NCI-H345 (cell line): ENCODE results near the gene CTNNA2.

Source experiments
- DNase-seq: peaks from one replicate; lab custom pipeline; 2025; lab: John Stamatoyannopoulos, UW

Gene CTNNA2

DNA sequence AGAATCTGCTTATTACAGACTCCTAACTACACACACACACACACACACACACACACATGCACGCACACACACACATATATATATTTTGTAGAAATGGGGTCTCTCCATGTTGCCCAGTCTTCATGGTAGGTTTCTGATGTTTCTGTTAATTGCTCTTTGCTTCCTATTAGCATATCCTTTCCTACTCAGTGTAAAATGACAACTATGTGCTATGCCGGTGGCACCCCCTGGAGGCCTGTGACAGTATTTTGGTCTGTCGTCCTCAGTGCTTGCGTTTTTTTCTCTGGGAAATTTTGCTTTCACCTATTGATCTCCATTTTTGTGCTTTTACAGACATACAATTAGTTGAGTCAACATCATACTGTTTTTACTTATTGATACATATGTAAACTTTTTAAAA is 469.6 kb downstream of the CTNNA2 start:
- DNase-seq = no peak

DNA sequence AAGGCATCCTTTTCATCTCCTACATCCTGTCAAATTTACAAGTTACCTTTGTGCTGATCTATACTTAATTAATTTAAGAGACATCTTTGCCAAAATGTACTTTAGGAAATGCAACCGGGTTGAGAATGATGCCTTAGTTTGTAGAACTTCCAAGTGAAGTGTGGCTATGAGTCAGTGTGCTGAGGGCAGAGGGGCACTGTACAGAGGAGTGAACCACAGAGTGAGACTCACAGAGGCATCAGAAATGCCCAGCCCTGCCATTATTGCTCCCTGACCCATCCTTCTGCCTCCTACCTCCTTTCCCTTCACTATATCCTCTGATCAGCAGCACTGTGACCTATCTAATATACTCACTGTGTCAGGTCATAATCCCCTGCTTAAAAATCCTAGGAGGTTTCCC is 471.6 kb downstream of the CTNNA2 start:
- DNase-seq = no peak

DNA sequence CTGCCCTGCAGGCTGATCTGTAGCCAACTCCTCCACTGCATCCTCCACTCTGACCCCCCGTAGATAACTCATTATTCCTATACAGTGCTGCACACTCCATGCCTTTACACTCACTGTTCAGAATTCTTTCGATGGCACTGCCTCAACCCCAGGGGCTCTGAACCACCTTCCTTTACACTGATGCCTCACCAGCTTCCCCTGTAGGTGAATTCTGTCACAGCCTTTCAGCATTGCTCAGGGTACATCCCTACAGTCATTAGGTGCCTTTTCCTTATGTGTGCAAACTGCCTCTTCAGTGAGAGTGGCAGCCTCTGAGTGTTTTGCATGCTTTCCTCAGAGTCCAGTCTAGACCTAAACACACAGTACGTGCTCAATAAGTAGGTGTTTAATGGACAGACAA is 472.3 kb downstream of the CTNNA2 start:
- DNase-seq = peak; percentile 5

- no peak for DNase-seq
Measured at GRCh38 chr2:79985571-79985970, 472.7 kb downstream of the CTNNA2 start.

GRCh38 chr2:79993144-79993543 is 480.3 kb downstream of the CTNNA2 start:
- DNase-seq = no peak

- DNase-seq = no peak
Measured at GRCh38 chr2:79994161-79994560, 481.3 kb downstream of the CTNNA2 start.

DNA sequence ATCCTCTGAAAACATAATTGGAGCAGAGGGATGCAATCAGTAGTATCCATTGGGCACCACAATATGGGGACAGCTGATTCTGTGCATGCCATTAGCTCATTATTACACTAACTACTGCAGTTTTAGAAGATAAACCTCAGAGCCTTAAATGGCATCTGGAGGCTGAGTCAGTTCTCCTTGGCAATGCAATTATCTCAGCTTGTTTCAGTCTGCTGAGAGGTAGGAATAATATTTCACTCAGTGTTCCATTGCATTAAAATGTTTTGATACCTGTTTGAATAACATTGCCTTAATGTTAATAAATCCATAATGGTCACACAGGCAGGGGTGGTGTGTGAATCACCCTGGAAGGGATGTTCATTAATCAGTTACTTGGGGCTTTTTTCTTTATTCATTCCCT is 482.1 kb downstream of the CTNNA2 start:
- DNase-seq = no peak

GRCh38 chr2:79996709-79997108 is 483.9 kb downstream of the CTNNA2 start:
- no peak for DNase-seq

DNA sequence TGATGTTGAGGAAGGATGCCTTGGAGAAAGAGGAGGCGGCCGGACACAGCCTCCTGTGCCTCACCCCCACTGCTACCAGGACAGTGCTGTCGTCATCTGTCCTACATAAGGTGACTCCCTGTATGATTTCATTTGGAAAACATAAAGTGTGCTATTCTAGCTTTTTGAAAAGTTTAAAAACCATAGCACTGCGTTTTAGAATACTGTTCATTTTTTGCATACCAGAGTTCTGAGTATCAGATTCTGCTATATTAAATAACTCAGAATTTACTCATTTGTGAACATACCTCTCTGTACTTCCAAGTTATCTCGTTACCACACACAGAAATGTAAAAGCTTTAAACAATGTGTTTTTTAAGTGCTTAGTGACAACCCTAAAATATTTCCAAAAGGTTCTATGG is 488.9 kb downstream of the CTNNA2 start:
- DNase-seq = no peak

GRCh38 chr2:80002112-80002511 is 489.3 kb downstream of the CTNNA2 start:
- DNase-seq = no peak

DNA sequence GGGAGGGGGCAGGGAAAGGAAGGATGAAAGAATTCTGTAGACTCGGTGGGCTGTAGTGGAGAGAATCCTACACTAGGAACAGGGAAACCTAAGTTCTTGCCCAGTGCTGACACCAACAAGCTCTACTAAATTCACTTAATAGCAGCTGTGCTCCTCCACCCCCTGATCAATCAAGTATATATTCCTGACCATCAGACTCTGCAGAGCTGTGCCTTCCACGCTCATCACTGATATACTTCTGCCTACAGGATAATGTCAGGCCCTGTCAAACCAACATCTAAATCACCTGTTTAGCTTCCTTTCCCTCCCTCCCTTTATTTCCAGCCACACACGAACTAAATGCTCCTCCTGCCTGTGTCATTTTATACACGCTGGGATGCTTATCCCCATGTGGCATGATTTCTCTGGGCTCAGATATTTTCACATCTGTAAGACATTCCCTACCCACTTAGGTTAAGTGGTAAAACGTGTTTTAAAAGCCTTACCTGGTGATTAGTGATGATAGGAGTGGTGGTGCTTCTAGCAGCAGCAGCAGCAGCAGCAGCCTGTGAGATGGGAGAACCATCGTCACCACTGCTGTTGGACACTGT is 489.8 kb downstream of the CTNNA2 start:
- no peak for DNase-seq

DNA sequence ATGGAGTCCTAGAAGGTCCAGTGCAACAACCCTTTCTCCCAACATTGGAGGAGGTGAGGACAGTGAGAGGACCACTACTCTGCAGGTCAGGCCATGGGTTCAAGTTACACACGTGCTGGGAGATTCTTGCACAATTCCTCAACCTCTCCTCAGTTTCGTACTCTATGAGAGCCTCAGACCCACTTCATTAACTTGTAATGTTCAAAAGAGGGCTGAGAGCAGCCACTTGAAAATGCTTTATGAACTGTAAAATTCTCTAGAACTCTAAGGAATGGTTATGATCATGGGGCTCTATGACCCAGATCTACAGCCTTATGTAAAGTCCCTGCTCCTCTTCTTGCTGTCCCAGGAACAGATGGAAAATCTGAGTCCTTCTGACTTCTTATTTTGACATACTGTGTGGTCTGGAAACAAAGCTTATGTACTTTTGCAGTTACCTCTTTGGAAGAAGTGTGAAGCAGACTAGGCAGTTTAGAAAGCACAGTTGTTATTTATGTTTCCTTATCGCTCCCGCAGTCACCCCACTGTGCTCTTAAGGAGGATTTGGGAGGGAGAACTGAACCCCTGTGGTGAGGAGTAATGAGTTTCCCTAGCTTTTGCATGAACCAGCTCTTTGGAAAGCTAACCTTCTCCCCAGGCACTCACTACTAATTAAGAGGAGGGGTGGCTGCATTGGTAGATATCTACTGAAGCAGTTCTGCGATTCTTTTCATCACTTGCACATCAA is 495.1 kb downstream of the CTNNA2 start:
- DNase-seq = no peak

DNA sequence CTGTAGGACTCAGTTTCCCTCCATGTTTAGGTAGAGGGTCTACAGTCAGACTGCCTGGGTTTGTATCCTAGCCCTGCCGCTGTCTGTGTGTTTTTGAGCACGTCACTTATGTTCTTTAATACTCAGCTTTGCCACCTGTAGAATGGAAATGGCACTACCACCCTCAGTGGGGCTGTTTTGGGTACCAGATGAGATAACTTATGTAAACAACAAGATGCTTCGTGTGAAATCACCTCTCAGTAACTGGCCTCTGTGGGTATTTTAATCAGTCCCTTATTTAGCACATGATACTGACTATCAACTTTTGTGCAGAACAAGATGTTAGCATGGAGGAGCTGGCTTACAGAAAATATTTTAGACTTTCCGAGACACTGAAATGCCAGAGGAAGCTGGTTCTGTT is 495.7 kb downstream of the CTNNA2 start:
- no peak for DNase-seq

GRCh38 chr2:80009211-80009610 is 496.4 kb downstream of the CTNNA2 start:
- DNase-seq = no peak

DNA sequence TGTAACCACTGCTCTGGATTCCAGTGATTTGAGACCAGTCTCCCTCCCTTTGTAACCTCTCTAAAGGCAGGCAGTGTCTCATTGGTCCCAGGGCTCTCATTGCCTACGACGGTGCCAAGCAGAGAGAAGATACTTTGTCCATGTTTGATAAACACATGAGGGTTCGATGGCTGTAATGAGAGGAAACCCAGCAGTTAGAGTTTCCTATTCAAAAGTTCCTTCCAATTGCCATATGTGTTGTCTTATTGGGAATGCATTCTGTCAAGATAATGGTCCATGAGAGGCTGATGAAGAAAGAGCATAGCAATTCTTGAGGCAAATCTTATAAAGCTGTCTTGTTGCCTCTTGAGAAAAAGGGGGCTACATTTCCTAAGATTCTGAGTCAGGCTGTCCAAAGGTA is 499.2 kb downstream of the CTNNA2 start:
- no peak for DNase-seq

- DNase-seq = no peak
Measured at GRCh38 chr2:80014637-80015036, 501.8 kb downstream of the CTNNA2 start.

GRCh38 chr2:80016171-80016570 is 503.3 kb downstream of the CTNNA2 start:
- DNase-seq = no peak

GRCh38 chr2:80019571-80020460 is 507.0 kb downstream of the CTNNA2 start:
- peak; percentile 46 for DNase-seq

- no peak for DNase-seq
Measured at GRCh38 chr2:80022018-80022417, 509.2 kb downstream of the CTNNA2 start.

DNA sequence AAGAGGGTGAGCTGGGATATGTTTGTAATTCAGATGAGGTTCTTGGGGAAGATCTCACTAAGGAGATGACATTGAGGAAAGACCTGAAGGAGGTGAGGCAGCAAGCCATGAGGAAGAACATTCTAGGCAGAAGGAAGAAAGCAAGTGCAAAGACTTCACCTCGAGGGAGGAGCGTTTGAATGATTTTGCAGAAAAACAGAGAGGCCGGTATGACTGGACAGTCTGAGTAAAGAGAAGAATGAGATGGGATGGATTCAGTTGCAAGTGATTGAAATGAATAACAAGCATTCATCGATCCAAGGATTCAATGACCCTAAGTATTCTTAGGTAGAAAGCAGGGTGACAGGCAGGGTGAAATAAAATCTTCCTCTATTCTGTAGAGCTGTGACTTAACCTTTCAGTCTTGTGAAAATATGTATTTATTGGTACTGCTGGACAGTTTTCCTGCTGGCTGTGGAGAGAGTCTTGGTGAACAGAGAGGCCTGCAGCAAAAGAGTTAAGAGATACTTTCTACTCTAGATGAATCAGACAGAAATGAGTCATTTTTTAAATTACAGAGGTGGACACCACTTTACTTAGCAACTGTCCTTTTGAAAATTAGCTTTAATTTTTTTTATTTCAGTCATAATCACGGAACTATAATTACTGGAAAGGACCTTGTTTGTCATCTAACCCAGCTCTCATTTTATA is 513.3 kb downstream of the CTNNA2 start:
- no peak for DNase-seq

GRCh38 chr2:80028051-80028450 is 515.2 kb downstream of the CTNNA2 start:
- no peak for DNase-seq

GRCh38 chr2:80028584-80028983 is 515.7 kb downstream of the CTNNA2 start:
- no peak for DNase-seq
